A549 (cell line): Measurements from ENCODE around the gene N4BP2L2. TPM values are rescaled to one million over a fixed set of nuclear protein-coding genes. Genes with fewer than 3 reads are reported as not detected.

Experiments used
- ATAC-seq, 2 experiments: fragments of 200-7000 bp in 1 of 2; fragments of >200 bp in 1 of 2; cut with Nextera tagmentation in 1 of 2; cut with Tn5 transposase in 1 of 2; 3 replicates each; pipeline versions ENCODE4 v1.8.0 to v1.9.1; 2018 to 2020; ENCODE audit warnings: mild to moderate bottlenecking in 1 of 2, moderate library complexity in 1 of 2
- CTCF ChIA-PET: fragments of 300-600 bp; sonication (Branson Sonifier 250); formaldehyde crosslinking; extraction: SDS; loops from one replicate; lab custom pipeline; 2021; ENCODE audit warnings: antibody characterized with exemption, inconsistent platforms; lab: Yijun Ruan, JAX
- POLR2A ChIA-PET: fragments of 350-600 bp; formaldehyde crosslinking; extraction: SDS; loops from one replicate; lab custom pipeline; 2021; ENCODE audit warnings: antibody characterized with exemption, inconsistent platforms; lab: Yijun Ruan, JAX
- DNase-seq, 2 experiments: peaks; one replicate each; pipeline versions ENCODE4 v3.0.0 to v3.0.0-alpha.2; 2011 to 2016; ENCODE audit warnings: low read depth in 1 of 2, low spot score in 1 of 2
- FAIRE-seq: peaks from 2 replicates; lab custom pipeline; 2011; peaks lifted over from hg19 to GRCh38; lab: Jason Lieb, UNC
- H3K27ac ChIP-seq, 2 experiments: fragments of >200 bp; sonication (Bioruptor Twin); formaldehyde crosslinking; 3 replicates each; pipeline ENCODE4 v1.5.1; 2016 to 2017
- H3K4me1 ChIP-seq: fragments of >200 bp; sonication (Bioruptor Twin); formaldehyde crosslinking; 3 replicates; pipeline ENCODE4 v1.6.1; 2016
- H3K4me2 ChIP-seq: fragments of >200 bp; sonication (Bioruptor Twin); formaldehyde crosslinking; 3 replicates; pipeline ENCODE4 v1.6.1; 2016
- H3K4me3 ChIP-seq: fragments of >200 bp; sonication (Bioruptor Twin); formaldehyde crosslinking; 3 replicates; pipeline ENCODE4 v1.5.1; 2016
- H3K9me3 ChIP-seq: fragments of >200 bp; sonication (Bioruptor Twin); formaldehyde crosslinking; 3 replicates; pipeline ENCODE4 v1.6.1; 2016
- CBX2 ChIP-seq: fragments of 200-600 bp; sonication (generic); IDR thresholded peaks from 2 replicates; pipeline ENCODE4 v1.6.1; 2016; ENCODE audit warnings: low read depth, mild to moderate bottlenecking, borderline replicate concordance
- CBX8 ChIP-seq: fragments of 200-600 bp; sonication (generic); IDR thresholded peaks from 2 replicates; pipeline ENCODE4 v1.6.1; 2016
- CEBPB ChIP-seq, 2 experiments: fragments of >200 bp in 1 of 2; sonication (Bioruptor Twin) in 1 of 2; formaldehyde crosslinking in 1 of 2; IDR thresholded peaks; 2 replicates each; pipeline ENCODE4 v1.6.1; 2012 to 2016
- EHF ChIP-seq: fragments of 250-450 bp; sonication (Bioruptor Pico); IDR thresholded peaks from 2 replicates; pipeline ENCODE4 v1.5.0; 2020; ENCODE audit warnings: mild to moderate bottlenecking
- EHMT2 ChIP-seq: fragments of 200-600 bp; sonication (generic); IDR thresholded peaks from 2 replicates; pipeline ENCODE4 v1.6.1; 2016; ENCODE audit warnings: antibody characterized with exemption, low read depth, mild to moderate bottlenecking, moderate library complexity
- EP300 ChIP-seq, 2 experiments: fragments of >200 bp; sonication (Bioruptor Twin); formaldehyde crosslinking; IDR thresholded peaks; 2 replicates in 1 of 2; 3 replicates in 1 of 2; pipeline ENCODE4 v1.6.1; 2016 to 2017
- GATA3 ChIP-seq: IDR thresholded peaks from 2 replicates; pipeline ENCODE4 v1.6.1; 2012; ENCODE audit warnings: borderline replicate concordance
- HDAC2 ChIP-seq: fragments of 200-600 bp; sonication (generic); IDR thresholded peaks from 2 replicates; pipeline ENCODE4 v1.6.1; 2016
- HOXB13 ChIP-seq: fragments of 250-450 bp; sonication (Bioruptor Pico); IDR thresholded peaks from 2 replicates; pipeline ENCODE4 v1.5.0; 2020; ENCODE audit warnings: low read depth, mild to moderate bottlenecking, moderate library complexity
- HOXB5 ChIP-seq: fragments of 250-450 bp; sonication (Bioruptor Pico); IDR thresholded peaks from 2 replicates; pipeline ENCODE4 v1.5.0; 2020; ENCODE audit warnings: mild to moderate bottlenecking, moderate library complexity
- JUNB ChIP-seq: fragments of >200 bp; sonication (Bioruptor Twin); formaldehyde crosslinking; IDR thresholded peaks from 2 replicates; pipeline ENCODE4 v1.6.1; 2016
- MYC ChIP-seq: IDR thresholded peaks from 2 replicates; pipeline ENCODE4 v1.6.1; 2012; ENCODE audit warnings: mild to moderate bottlenecking, inconsistent platforms, low read length, improper control_type of control experiment, borderline replicate concordance
- NPAS2 ChIP-seq: fragments of 250-450 bp; sonication (Bioruptor Pico); IDR thresholded peaks from 2 replicates; pipeline ENCODE4 v1.8.0; 2022; ENCODE audit warnings: mild to moderate bottlenecking, moderate library complexity, borderline replicate concordance
- PHF8 ChIP-seq: fragments of 200-600 bp; sonication (generic); IDR thresholded peaks from 2 replicates; pipeline ENCODE4 v1.6.1; 2016; ENCODE audit warnings: low read depth, mild to moderate bottlenecking, antibody characterized with exemption, moderate library complexity, borderline replicate concordance
- POLR2A ChIP-seq: IDR thresholded peaks from 2 replicates; pipeline ENCODE4 v1.6.1; 2012; ENCODE audit warnings: mild to moderate bottlenecking, low read length
- RAD21 ChIP-seq, 2 experiments: fragments of >200 bp in 1 of 2; sonication (Bioruptor Twin) in 1 of 2; formaldehyde crosslinking in 1 of 2; IDR thresholded peaks in 1 of 2; conservative IDR thresholded peaks in 1 of 2; 2 replicates in 1 of 2; 3 replicates in 1 of 2; pipeline ENCODE4 v1.6.1; 2012 to 2018; ENCODE audit warnings: inconsistent platforms in 1 of 2
- RCOR1 ChIP-seq: fragments of 150-350 bp; IDR thresholded peaks from 2 replicates; pipeline ENCODE4 v1.6.1; 2014; ENCODE audit warnings: antibody characterized with exemption, low read length, low read depth
- RFX5 ChIP-seq: fragments of 450-650 bp; IDR thresholded peaks from 2 replicates; pipeline ENCODE4 v1.7.1; 2014; ENCODE audit warnings: antibody characterized with exemption, mild to moderate bottlenecking, moderate library complexity
- SREBF2 ChIP-seq: fragments of 450-650 bp; IDR thresholded peaks from 2 replicates; pipeline ENCODE4 v1.6.1; 2014; ENCODE audit warnings: mild to moderate bottlenecking, moderate library complexity
- TP53 ChIP-seq: fragments of 250-450 bp; sonication (Bioruptor Pico); IDR thresholded peaks from 2 replicates; pipeline ENCODE4 v1.5.0; 2021; ENCODE audit warnings: mild to moderate bottlenecking, moderate library complexity
- ZC3H11A ChIP-seq: fragments of 450-650 bp; IDR thresholded peaks from 2 replicates; pipeline ENCODE4 v1.6.1; 2014; ENCODE audit warnings: antibody characterized with exemption, mild to moderate bottlenecking
- ZFP36 ChIP-seq: fragments of 450-650 bp; IDR thresholded peaks from 2 replicates; pipeline ENCODE4 v1.6.1; 2014; ENCODE audit warnings: borderline replicate concordance; ENCODE audit not compliant: partially characterized antibody
- ZNF302 ChIP-seq: fragments of 250-450 bp; sonication (Bioruptor Pico); IDR thresholded peaks from 2 replicates; pipeline ENCODE4 v1.9.0; 2021; ENCODE audit warnings: inconsistent platforms, mild to moderate bottlenecking, moderate library complexity
- WGBS: methylation state at CpG from one replicate; pipeline ENCODE4 v1.1.6; 2017; ENCODE audit errors: missing lambda C conversion rate; 5-methylcytosine and 5-hydroxymethylcytosine counted together
- polyA plus RNA-seq, 4 experiments: library from polyadenylated mRNA; depleted of rRNA in 3 of 4; stranded (reverse); fragments of >200 nt; fragmentation: RNase III in 1 of 4; extraction: RNeasy Plus Mini Kit Qiagen cat#74134 plus additional on column Dnase treatment in 1 of 4; gene quantifications; 2 replicates in 3 of 4; 3 replicates in 1 of 4; pipeline ENCODE4 v1.2.3, GENCODE V29; 2011 to 2017
- TF ChIP-seq, protein P1 (sequence below): fragments of 150-350 bp; IDR thresholded peaks from 2 replicates; pipeline ENCODE4 v1.6.1; 2014; ENCODE audit warnings: low read depth, mild to moderate bottlenecking, low read length
- TF ChIP-seq, protein P2 (sequence below): fragments of >200 bp; sonication (Bioruptor Twin); formaldehyde crosslinking; IDR thresholded peaks from 2 replicates; pipeline ENCODE4 v1.6.1; 2016
- TF ChIP-seq, protein P3 (sequence below): fragments of >200 bp; sonication (Bioruptor Twin); formaldehyde crosslinking; IDR thresholded peaks from 3 replicates; pipeline ENCODE4 v1.6.1; 2016
- TF ChIP-seq, protein P4 (sequence below): fragments of 450-650 bp; IDR thresholded peaks from 2 replicates; pipeline ENCODE4 v1.6.1; 2014; ENCODE audit warnings: antibody characterized with exemption
- TF ChIP-seq, protein P5 (sequence below): IDR thresholded peaks from 2 replicates; pipeline ENCODE4 v1.6.1; 2012; ENCODE audit warnings: low read depth, borderline replicate concordance
- TF ChIP-seq, protein P6 (sequence below): fragments of 250-450 bp; sonication (Bioruptor Pico); IDR thresholded peaks from 2 replicates; pipeline ENCODE4 v1.5.0; 2020; ENCODE audit warnings: low read depth, mild to moderate bottlenecking, moderate library complexity

Gene N4BP2L2
- polyA plus RNA-seq, 2 of the 4 experiments (the other 2 are of a cell fraction) = 29.3 to 56.2 TPM

DNA sequence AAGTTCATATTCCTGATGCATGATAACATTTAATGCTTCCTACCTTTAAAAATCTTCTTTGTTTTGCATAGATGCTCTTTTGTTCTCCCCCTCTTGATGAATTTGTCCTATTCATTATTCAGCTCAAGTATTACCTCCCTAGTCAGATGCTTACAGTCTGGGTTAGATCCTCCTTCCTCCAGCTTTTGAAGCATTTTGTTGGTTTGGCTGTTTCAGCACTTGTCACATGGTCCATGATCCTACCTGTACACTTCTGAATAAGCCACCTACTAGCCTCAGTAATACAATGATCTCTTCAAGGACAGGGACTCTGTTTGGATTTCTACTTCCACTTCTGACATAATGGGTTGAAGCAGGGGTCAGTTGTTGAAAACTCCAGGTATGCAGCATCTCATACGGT, 148.1 kb downstream of the N4BP2L2 start (continued):
- TF ChIP-seq, protein P1, sequence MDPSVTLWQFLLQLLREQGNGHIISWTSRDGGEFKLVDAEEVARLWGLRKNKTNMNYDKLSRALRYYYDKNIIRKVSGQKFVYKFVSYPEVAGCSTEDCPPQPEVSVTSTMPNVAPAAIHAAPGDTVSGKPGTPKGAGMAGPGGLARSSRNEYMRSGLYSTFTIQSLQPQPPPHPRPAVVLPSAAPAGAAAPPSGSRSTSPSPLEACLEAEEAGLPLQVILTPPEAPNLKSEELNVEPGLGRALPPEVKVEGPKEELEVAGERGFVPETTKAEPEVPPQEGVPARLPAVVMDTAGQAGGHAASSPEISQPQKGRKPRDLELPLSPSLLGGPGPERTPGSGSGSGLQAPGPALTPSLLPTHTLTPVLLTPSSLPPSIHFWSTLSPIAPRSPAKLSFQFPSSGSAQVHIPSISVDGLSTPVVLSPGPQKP = no peak
- TF ChIP-seq, protein P2, sequence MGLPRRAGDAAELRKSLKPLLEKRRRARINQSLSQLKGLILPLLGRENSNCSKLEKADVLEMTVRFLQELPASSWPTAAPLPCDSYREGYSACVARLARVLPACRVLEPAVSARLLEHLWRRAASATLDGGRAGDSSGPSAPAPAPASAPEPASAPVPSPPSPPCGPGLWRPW = no peak
- TF ChIP-seq, protein P3, sequence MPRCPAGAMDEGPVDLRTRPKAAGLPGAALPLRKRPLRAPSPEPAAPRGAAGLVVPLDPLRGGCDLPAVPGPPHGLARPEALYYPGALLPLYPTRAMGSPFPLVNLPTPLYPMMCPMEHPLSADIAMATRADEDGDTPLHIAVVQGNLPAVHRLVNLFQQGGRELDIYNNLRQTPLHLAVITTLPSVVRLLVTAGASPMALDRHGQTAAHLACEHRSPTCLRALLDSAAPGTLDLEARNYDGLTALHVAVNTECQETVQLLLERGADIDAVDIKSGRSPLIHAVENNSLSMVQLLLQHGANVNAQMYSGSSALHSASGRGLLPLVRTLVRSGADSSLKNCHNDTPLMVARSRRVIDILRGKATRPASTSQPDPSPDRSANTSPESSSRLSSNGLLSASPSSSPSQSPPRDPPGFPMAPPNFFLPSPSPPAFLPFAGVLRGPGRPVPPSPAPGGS = no peak
- TF ChIP-seq, protein P4, sequence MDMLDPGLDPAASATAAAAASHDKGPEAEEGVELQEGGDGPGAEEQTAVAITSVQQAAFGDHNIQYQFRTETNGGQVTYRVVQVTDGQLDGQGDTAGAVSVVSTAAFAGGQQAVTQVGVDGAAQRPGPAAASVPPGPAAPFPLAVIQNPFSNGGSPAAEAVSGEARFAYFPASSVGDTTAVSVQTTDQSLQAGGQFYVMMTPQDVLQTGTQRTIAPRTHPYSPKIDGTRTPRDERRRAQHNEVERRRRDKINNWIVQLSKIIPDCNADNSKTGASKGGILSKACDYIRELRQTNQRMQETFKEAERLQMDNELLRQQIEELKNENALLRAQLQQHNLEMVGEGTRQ = no peak
- TF ChIP-seq ZFP36 = no peak
- TF ChIP-seq ZC3H11A = no peak
- no peak for TF ChIP-seq TP53 (CRISPR knock-in tag)
- TF ChIP-seq, protein P5, sequence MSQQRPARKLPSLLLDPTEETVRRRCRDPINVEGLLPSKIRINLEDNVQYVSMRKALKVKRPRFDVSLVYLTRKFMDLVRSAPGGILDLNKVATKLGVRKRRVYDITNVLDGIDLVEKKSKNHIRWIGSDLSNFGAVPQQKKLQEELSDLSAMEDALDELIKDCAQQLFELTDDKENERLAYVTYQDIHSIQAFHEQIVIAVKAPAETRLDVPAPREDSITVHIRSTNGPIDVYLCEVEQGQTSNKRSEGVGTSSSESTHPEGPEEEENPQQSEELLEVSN = no peak

DNA sequence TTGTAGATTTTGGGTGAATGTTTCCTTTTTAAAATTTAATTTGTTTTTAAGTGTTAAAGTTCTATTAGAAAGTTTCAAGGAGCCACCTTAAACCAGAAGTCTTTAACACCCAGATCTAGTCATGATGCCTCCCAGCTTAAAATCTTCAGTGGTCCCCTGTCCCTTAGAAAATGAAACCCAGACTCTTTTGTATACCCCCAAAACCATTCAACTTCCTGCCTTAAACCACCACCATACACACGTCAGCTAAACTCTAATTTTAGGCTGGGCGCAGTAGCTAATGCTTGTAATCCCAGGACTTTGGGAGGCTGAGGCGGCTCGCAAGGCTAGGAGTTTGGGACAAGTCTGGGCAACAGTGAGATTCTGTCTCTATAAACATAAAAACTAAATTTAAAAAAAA, 148.5 kb downstream of the N4BP2L2 start:
- Histone ChIP-seq H3K9me3 (no peaks in the 10 kb centered on the region), H3K4me2 (no peak overlapping the region), H3K4me1 (no peaks in the 10 kb centered on the region), H3K4me3 (no peak overlapping the region), H3K27ac (no peak overlapping the region)
- ATAC-seq (no peak), FAIRE-seq (no peak), DNase-seq (no peak)
- 91% methylated on average over 4 of the region's 4 CpGs for WGBS
- TF ChIP-seq GATA3 (no peak), CEBPB (IDR thresholded peaks at IDR 0.05) (no peak), RAD21 (conservative IDR thresholded peaks at IDR 0.05 in 1 of 2, IDR thresholded peaks at IDR 0.05 in 1 of 2) (no peak), CBX2 (no peak), TP53 (CRISPR knock-in tag) (no peak), PHF8 (no peak), ZNF302 (CRISPR knock-in tag) (no peak), JUNB (no peak), EHMT2 (no peak)
- TF ChIP-seq, protein P1 = no peak
- ChIA-PET POLR2A (no interaction called here), CTCF (no interaction called here)

DNA sequence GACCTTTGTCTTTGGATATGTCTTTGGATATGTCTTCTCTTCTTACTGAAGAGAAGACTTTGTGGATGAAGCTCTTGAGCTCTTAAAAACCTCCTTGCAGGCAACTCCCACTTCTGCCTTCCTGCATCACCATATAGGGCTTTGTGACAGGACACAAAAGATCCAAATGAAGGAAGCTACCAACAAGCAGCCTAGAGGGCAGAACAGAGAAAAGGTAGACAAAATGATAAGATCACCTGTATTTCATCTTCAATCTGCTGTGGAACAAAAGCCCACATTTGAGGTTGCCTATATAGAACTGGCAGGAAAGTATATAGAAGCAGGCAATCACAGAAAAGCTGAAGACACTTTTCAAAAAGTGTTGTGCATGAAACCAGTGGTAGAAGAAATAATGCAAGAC, 153.2 kb downstream of the N4BP2L2 start:
- TF ChIP-seq NPAS2 = no peak
- no peak for TF ChIP-seq GATA3
- no peak for TF ChIP-seq ZFP36
- no peak for TF ChIP-seq CBX8
- TF ChIP-seq ZNF302 (CRISPR knock-in tag) = no peak
- TF ChIP-seq MYC = no peak
- TF ChIP-seq, protein P3 = no peak
- no peak for TF ChIP-seq RCOR1
- TF ChIP-seq EP300 (IDR thresholded peaks at IDR 0.05) = no peak
- no peak for TF ChIP-seq HOXB13
- TF ChIP-seq CBX2 = no peak
- TF ChIP-seq, protein P2 = no peak
- TF ChIP-seq, protein P6, sequence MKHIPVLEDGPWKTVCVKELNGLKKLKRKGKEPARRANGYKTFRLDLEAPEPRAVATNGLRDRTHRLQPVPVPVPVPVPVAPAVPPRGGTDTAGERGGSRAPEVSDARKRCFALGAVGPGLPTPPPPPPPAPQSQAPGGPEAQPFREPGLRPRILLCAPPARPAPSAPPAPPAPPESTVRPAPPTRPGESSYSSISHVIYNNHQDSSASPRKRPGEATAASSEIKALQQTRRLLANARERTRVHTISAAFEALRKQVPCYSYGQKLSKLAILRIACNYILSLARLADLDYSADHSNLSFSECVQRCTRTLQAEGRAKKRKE (CRISPR knock-in tag) = no peak
- TF ChIP-seq HDAC2 = no peak
- no peak for TF ChIP-seq RFX5
- TF ChIP-seq SREBF2 = no peak
- no peak for TF ChIP-seq EHF (CRISPR knock-in tag)
- no peak for TF ChIP-seq POLR2A
- TF ChIP-seq HOXB5 (CRISPR knock-in tag) = no peak
- no peak for TF ChIP-seq CEBPB (IDR thresholded peaks at IDR 0.05)

More for the DNA sequence above, 153.2 kb downstream of the N4BP2L2 start:
- no peak overlapping the region for H3K27ac ChIP-seq
- DNase-seq = no peak
- H3K4me3 ChIP-seq = no peak overlapping the region
- H3K4me2 ChIP-seq = no peak overlapping the region
- no peak for FAIRE-seq
- no peak for ATAC-seq
- no peaks in the 10 kb centered on the region for H3K4me1 ChIP-seq
- H3K9me3 ChIP-seq = no peaks in the 10 kb centered on the region
- CTCF ChIA-PET = no interaction called here
- POLR2A ChIA-PET = no interaction called here
